Activated T-helper 1 cell treated with Interleukin-2 at 50 U/mL for 16 hours (primary cell): ENCODE results near the gene STK32B.

ENCODE experiments used
- DNase-seq: peaks from one replicate; pipeline ENCODE4 v3.0.0-alpha.2; 2020; ENCODE audit warnings: low read depth

STK32B gene

GRCh38 chr4:5532100-5532499 is 480.8 kb downstream of the STK32B start:
- DNase-seq, result no peak

DNA sequence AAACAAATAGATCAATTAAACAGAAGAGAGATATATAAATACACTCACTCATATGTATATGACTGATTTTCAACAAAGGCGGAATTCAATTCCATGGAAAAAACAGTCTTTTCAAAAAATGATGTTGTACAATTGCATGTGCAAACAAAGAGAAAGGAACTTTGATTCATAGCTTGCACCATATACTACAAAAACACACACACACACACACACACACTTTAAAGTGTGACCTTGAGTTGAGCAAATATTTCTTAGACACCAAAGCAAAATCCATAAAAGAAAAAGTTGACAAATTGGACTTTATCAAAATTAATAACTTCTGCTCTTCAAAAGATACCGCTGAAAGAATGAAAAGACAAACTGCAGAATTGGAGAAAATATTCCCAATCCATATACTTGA is 488.3 kb downstream of the STK32B start:
- no peak for DNase-seq

DNA sequence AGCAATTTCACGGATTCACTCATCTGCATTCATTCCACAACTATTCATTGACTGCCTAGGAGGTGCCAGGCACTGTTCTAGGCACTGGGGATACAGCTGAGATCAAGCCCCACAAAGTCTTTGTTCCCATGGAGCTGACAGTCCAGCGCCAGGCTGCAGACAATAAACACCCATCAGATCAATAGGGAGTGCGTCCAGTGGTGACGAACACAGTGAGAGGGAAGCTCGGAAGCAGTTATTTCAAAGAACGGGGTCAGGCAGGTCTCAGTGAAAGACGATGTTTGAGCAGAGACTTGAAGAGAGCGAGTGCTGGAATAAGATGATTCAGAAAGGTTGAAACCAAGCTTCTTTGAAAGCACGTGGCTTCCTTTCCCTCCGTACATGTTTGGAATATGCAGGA is 489.9 kb downstream of the STK32B start:
- DNase-seq, result no peak

- no peak for DNase-seq
Measured at GRCh38 chr4:5543681-5544080, 492.4 kb downstream of the STK32B start.

DNA sequence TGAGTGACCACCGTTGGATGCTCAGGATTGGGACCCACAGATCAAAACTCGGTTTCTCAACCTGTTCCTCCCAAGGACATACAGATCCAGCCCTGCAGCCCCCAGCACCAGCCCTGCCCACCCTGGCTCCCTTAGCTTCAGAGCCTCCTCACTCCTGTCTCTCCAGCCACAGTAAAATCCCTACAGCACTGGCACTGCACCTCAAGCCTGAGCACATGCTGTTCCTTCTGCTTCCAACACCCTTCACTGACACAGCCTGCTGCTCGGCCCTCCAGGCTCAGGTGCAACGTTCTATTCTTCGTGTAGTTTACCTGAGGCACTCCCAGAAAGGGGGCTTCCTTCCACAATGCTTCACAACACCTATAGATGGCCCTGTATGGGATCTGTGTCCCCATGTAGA is 493.5 kb downstream of the STK32B start:
- DNase-seq, result no peak

GRCh38 chr4:5545271-5545670 is 494.0 kb downstream of the STK32B start:
- no peak for DNase-seq

- no peak for DNase-seq
Measured at GRCh38 chr4:5547651-5548249, 496.5 kb downstream of the STK32B start.
